SK-N-SH treated with all-trans-retinoic acid at 6 μM for 48 hours (cell line): ENCODE measurements around the gene PPT2.
"Not testable (repeated sequence)": the region's sequence is repeated elsewhere in the genome, so short reads cannot be mapped to it uniquely, and the experiment has no call there.

Experiments used
- ARNTL ChIP-seq: fragments of 450-650 bp; formaldehyde crosslinking; IDR thresholded peaks from 2 replicates; pipeline ENCODE4 v1.5.0; 2020; ENCODE audit warnings: low read depth, mild to moderate bottlenecking, moderate library complexity, borderline replicate concordance
- OSR1 ChIP-seq: fragments of 250-450 bp; sonication (Bioruptor Pico); IDR thresholded peaks from 2 replicates; pipeline ENCODE4 v1.8.0; 2022; ENCODE audit warnings: moderate library complexity, mild to moderate bottlenecking, inconsistent platforms
- PPARA ChIP-seq: fragments of 250-450 bp; sonication (Bioruptor Pico); IDR thresholded peaks from 2 replicates; pipeline ENCODE4 v1.5.0; 2020; ENCODE audit warnings: mild to moderate bottlenecking, borderline replicate concordance
- TOX ChIP-seq: fragments of 250-450 bp; sonication (Bioruptor Pico); IDR thresholded peaks from 2 replicates; pipeline ENCODE4 v1.8.0; 2021; ENCODE audit warnings: mild to moderate bottlenecking, moderate library complexity, borderline replicate concordance
- ZFP30 ChIP-seq: fragments of 450-650 bp; formaldehyde crosslinking; IDR thresholded peaks from 2 replicates; pipeline ENCODE4 v1.5.0; 2022; ENCODE audit warnings: mild to moderate bottlenecking, moderate library complexity
- TF ChIP-seq, protein P1 (sequence below): fragments of 250-450 bp; sonication (Bioruptor Pico); IDR thresholded peaks from 2 replicates; pipeline ENCODE4 v1.8.0; 2021; ENCODE audit warnings: low read depth, mild to moderate bottlenecking, moderate library complexity, borderline replicate concordance
- TF ChIP-seq, protein P2 (sequence below): fragments of 250-450 bp; sonication (Bioruptor Pico); IDR thresholded peaks from 2 replicates; pipeline ENCODE4 v1.5.0; 2020; ENCODE audit warnings: mild to moderate bottlenecking, moderate library complexity
- TF ChIP-seq, protein P3 (sequence below): fragments of 250-450 bp; sonication (Bioruptor Pico); IDR thresholded peaks from 2 replicates; pipeline ENCODE4 v1.8.0; 2020; ENCODE audit warnings: mild to moderate bottlenecking, moderate library complexity, borderline replicate concordance

DNA sequence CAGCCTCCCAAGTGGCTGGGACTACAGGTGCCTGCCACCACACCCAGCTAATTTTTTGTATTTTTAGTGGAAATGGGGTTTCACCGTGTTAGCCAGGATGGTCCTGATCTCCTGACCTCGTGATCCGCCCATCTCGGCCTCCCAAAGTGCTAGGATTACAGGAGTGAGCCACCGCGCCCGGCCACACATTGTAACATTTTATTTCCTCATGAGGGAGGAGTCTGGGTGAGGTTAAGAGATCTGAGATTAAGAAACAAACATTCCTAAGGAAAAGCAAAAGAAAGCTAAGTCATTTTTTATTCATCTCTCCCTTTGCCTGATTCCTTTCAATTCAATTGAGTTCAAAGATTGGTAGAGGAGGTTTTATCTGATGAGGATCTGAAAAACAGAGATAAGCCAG is 9.7 kb upstream of the PPT2 start:
- TF ChIP-seq, protein P1, sequence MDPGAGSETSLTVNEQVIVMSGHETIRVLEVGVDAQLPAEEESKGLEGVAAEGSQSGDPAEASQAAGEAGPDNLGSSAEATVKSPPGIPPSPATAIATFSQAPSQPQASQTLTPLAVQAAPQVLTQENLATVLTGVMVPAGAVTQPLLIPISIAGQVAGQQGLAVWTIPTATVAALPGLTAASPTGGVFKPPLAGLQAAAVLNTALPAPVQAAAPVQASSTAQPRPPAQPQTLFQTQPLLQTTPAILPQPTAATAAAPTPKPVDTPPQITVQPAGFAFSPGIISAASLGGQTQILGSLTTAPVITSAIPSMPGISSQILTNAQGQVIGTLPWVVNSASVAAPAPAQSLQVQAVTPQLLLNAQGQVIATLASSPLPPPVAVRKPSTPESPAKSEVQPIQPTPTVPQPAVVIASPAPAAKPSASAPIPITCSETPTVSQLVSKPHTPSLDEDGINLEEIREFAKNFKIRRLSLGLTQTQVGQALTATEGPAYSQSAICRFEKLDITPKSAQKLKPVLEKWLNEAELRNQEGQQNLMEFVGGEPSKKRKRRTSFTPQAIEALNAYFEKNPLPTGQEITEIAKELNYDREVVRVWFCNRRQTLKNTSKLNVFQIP (CRISPR knock-in tag): not testable (repeated sequence)
- TF ChIP-seq, protein P2, sequence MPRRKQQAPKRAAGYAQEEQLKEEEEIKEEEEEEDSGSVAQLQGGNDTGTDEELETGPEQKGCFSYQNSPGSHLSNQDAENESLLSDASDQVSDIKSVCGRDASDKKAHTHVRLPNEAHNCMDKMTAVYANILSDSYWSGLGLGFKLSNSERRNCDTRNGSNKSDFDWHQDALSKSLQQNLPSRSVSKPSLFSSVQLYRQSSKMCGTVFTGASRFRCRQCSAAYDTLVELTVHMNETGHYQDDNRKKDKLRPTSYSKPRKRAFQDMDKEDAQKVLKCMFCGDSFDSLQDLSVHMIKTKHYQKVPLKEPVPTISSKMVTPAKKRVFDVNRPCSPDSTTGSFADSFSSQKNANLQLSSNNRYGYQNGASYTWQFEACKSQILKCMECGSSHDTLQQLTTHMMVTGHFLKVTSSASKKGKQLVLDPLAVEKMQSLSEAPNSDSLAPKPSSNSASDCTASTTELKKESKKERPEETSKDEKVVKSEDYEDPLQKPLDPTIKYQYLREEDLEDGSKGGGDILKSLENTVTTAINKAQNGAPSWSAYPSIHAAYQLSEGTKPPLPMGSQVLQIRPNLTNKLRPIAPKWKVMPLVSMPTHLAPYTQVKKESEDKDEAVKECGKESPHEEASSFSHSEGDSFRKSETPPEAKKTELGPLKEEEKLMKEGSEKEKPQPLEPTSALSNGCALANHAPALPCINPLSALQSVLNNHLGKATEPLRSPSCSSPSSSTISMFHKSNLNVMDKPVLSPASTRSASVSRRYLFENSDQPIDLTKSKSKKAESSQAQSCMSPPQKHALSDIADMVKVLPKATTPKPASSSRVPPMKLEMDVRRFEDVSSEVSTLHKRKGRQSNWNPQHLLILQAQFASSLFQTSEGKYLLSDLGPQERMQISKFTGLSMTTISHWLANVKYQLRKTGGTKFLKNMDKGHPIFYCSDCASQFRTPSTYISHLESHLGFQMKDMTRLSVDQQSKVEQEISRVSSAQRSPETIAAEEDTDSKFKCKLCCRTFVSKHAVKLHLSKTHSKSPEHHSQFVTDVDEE: not testable (repeated sequence)
- not testable (repeated sequence) for TF ChIP-seq OSR1, ZFP30, ARNTL, PPARA, TOX (CRISPR knock-in tag)
- TF ChIP-seq, protein P3, sequence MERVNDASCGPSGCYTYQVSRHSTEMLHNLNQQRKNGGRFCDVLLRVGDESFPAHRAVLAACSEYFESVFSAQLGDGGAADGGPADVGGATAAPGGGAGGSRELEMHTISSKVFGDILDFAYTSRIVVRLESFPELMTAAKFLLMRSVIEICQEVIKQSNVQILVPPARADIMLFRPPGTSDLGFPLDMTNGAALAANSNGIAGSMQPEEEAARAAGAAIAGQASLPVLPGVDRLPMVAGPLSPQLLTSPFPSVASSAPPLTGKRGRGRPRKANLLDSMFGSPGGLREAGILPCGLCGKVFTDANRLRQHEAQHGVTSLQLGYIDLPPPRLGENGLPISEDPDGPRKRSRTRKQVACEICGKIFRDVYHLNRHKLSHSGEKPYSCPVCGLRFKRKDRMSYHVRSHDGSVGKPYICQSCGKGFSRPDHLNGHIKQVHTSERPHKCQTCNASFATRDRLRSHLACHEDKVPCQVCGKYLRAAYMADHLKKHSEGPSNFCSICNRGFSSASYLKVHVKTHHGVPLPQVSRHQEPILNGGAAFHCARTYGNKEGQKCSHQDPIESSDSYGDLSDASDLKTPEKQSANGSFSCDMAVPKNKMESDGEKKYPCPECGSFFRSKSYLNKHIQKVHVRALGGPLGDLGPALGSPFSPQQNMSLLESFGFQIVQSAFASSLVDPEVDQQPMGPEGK (CRISPR knock-in tag): not testable (repeated sequence)
